LoVo (cell line): ENCODE data around the gene GSTM3.

ENCODE experiments used
- DNase-seq: peaks from one replicate; pipeline ENCODE4 v3.0.0-alpha.2; 2016; ENCODE audit warnings: low spot score

Gene GSTM3

DNA sequence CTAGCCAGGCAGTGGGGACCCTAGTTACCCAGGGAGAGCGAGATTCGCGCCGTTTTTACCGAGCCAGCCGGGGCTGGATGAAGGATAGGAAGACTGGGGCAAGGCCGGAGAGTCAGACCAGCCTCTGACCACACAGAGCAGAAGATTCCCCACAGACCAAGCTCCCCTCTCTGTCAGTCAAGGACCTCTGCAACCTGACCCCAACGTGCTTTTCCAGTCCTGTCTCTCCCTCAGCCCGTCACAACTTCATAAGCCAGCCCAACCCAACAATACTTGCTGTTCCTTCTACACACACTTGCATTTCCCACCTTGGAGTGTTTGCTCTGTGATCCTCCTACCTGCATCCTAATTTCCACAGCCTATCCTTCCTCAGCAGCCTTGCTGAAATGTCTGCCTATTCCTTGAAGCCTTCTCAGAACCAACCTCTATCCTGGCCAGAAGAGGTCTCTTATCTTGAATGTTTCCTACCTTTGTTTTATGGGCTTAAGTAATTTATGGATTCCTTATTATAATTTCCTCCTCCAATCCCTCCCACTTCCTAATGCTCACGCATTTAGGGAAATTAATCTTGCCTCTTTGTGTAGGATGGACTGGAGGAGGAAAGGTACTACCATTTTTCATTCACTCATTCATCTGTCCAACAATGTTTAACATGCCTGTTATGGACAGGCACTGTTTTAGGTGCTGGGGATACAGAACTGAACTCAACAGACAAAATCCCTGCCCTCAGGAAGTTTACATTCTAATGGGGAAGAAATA lies at the start of gene GSTM3:
GSTM3 (minus strand) TSS at position 424 of the 759 bp plus-strand sequence. CDS start 751 bp downstream, outside the sequence.
- no peak for DNase-seq

DNA sequence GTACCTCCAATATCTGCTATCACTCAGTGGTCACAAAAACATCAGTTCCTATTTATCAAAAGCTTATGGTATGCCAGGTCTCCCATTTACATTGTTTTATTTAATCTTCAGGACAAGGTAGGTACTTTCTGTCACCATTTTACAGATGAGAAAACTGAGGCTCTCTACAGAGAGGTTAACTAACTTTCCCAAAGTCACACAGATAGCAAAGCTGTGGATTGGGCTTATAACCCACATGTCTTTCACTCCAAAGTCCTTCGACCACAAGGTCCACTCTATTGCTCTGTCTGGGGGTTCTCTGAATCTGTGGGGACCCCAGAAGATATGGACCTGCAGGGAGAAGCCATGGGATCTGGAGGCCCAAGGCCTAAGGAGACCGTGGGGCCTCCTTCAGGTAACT lies 49.5 kb upstream of the GSTM3 start:
- no peak for DNase-seq

DNA sequence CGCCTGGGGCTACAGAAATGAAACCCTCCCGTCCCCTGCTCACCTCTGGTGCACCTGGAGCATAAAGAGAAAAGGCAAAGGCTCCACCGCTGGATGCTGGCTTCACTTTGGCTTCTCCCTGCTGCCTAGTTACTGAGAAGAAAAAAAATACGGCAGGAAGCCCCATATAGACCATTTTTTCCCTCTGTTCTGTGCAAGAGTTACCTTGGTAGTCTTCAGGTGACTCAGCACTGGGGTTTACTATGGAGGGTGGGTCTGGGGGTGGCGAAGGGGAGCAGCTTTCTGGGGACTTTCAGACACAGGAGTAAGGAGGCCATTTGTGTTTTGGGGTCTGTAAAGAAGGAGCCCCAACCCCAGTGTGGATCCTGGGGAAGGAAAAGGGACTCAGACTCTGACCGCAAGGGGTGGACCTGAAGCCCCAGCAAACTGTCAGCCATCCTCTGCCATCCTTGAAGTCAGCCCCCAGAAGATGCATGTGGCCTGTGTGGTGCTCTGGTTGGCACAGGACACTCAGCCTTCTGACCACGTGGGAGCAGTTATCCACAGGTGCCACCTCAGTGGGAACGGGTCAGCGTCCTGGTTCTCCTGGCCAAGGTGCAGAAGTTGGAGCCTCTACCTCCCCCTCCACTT lies 48.8 kb upstream of the GSTM3 start:
- no peak for DNase-seq

DNA sequence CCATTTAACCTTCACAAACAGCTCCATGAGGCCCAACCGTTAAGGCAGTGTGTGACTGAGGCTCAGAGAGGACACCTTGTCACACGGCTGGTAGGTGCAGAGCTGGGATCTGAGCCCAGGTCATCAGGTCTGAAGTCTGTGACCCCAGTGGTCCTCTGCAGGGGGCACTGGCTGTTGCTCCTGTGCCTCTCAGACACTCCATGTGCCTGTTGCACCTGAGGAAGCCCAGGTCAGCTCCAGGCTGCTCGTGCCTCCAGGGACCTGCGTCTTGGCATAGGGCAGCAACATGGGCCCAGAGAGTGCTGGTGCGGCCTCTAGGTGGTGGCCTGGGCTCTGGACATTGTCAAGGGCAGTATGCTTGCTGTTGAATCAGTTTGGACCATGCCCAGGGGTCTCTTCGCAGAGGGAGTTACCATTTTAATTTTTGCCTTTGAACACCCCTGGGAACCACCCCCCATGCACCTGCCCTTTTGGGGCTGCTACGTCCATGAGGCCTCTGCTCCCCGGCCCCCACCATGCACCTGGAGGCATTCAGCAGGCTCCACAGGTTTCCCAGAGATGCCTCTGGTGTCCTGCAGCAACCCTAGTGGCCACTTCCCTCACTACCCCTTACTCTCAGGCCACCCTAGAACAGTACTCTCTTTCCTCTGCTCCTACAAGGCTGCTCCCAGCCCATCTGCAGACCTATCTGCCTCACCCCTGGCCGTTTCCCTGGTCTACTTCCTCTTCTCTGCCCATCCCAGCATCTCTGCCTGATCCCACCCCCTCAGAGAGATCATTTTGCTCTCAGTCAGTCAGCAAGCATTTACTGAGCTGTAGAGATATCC lies 48.1 kb upstream of the GSTM3 start:
- DNase-seq = no peak

DNA sequence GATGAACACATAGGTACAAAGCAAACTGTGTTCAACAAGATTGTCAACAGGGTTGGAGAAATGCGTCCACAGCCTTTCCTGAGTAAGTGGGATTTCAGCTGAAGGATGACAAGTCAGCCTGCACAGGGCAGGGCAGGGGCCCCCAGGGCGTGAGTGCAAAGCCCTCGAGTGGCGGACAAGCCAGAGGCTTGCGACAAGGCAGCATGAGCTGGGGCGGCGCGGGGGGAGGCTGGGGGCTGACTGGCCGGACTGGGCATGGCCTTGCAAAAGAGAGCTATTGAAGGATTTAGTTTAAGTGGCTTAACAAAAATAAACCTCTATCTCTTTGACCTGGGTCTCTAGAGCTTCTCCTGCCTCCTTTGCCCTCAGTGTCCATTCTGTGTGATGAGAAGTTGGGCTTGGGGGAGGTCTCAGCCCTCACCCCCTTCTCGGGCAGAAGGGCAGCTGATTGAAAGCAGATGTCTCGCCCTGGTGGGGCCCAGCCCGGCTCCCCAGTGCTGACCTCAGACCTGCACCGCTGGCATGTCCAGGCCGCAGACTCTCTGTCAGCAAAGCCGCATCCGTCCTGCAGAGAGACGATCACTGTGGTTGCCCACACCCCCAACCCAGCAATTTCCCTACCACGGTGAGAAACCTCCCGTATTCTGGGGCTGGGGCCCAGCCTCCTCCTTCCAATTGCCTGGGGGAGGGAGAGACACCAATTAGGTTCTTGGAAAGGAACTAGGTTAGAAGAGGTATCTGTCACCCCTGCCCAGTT lies 47.2 kb upstream of the GSTM3 start:
- no peak for DNase-seq

DNA sequence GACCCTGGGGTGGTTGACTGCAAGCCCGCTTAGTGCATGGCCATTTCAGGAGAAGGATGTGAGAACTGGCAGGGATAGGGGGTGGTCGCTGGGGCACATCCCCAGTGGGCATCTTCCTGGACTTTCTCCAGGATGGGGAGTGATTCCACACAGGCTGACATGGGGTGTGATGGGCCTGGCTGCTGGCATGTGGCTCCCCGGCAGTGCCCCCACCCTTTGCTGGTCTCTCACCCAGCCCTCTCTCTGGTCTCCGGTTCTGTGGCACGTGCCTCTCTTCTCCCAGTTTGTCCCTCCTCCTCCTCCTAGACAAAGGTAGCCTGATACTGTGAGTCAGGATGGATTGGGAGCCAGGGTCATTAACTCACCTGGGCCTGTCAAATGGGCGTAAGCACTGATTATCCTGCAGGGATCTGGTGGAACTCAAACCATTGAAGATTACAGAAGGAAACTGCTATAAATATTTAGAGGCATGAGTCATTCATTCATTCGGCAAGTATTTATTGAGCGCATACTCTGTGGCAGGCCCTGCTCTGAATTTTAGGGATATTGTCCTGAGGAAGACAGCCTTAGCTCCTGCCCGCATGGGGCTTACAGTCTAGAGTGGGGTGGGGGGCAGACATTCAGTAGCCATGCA lies 46.5 kb upstream of the GSTM3 start:
- DNase-seq = peak; percentile 25

DNA sequence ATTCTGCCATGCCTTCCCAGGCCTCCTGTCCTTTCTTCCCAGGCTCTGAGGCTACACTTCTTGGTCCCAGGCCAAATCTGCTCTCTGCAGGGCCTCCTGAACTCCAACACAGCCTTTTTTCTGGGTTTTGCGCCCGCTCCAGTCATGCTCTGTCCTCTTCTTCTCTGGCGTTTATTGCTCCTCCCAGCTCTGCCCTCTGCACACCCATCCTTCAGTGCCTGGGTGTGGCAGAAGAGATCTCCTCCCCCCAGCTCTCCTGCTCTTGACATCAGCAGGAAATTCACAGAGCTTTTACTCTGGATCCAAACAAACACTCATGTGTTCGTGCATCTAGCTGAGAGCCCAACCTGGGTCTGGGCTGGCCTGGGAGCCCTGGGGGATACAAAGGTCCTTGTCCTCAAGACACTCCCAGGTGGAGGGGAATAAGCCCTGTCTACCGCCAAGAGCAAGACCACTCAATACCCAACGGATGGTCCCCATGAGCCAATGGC lies 45.7 kb upstream of the GSTM3 start:
- DNase-seq = peak; percentile 20

DNA sequence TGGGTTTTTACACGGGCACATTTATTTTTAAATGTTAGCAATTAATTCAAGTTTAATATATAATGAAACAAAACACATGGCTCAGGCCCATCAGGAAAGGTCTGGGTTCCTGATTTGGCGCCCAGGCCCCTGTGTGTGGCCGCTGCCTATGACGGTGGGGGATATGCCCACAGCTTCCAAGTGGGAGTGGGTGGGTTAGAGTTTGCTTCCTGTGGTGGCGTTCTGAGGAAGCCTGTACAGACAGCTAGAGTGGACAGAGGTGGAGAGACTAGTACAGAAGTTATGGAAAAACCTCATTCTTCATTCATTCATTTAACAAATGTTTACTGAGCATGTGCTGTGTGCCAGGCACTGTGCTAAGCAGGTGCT lies 45.3 kb upstream of the GSTM3 start:
- DNase-seq = no peak

DNA sequence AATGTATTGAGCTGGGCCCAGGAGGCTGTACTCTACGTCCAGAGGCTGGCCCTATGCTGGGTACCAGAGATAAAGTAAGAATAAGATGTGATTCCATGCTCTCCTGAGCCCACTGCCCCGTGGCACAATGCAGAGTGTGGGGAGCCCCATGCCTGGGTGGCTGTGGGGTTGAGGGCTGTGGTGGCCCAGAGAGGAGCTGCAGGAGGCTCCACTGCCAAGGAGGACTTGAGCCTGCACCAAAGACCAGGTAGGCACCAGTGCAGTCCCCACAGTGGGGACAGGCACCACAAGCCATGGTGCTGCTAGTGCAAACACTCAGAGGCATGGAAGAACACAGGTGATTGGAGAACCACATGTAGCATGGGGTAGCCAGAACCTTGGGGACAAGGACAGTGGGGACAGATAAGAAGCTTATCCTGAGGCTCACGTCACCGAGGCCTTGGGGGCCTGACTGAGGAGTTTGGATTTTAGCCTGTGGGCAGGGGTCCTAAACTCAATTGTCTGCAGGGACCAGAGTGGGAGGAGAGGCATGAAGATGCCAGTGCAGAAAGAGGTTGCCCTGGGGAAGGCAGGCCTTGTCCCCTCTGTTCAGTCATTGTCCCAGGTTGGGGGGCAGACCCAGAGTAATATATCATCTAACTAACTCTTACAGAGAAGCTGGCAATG lies 44.7 kb upstream of the GSTM3 start:
- no peak for DNase-seq

DNA sequence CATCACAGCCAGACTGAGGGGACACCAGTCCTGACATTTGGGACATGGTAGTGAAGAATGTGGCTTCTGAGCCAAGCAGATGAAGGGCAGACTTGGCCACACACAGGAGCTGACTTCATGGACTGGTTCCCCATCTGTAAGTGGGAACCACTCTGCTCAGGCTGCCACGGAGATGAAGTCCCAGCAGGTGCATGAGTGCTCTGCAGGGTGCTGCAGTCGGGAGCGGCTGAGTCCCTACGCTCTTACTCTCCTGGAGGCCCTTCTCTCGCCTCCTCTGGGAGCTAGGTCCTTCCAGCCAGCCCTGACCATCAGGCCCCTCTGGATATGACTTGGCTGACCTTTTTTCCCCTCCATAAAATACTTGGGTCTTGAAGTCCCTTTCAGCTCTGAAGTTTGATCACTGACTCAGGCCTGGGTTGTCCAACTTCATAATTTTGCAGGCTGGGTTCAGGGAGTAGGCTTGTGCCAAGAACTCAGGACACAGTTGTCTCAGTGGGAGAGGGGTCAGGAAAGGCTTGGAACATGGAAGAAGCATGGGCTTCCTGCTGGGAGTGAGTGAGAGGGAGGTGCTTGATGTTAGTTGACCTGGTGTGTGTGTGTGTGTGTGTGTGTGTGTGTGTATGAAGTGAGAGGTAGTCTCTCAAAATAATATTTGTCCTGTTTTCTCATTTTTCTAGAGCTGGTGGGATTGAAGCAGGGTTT lies 43.9 kb upstream of the GSTM3 start:
- DNase-seq = no peak

DNA sequence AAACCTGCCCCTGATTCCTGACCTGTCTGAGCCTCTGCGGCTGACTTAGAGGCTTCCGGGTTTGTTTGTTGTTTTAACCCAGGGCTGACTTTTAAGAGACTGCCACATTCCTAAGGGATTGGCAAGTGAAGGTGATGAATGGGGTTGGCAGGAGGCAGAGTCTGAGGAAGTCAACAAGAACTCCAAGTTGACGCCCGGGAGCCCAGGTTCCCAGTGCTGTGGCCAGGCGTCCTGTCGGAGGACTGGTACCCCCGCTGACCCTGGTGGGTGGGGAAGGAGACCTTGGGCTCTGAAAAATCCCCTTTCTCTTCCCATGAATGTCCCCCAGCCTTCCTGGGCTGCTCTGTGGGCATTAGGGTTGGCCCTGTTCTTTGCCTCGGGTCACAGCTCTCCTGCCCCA lies 42.6 kb upstream of the GSTM3 start:
- peak; percentile 75 for DNase-seq

DNA sequence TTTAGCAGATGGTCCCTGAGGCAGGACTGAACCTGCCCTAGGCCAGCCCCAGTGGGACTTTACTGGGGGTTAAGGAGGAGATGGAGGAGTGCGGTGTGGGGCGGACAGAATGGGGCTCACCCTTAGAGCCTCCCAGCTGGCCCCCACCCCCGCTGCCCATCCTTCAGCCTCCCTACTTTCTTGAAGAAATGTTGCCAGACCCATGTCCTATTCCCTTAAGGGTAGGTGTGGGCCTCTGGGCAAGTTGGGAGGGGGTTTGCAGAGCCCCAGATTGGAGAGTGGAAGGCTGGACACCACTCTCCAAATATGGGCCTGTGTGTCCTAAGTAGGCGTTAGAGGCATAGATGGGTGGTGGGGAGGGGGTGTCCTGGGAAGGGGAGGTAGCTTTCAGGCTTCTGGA lies 42.1 kb upstream of the GSTM3 start:
- no peak for DNase-seq

DNA sequence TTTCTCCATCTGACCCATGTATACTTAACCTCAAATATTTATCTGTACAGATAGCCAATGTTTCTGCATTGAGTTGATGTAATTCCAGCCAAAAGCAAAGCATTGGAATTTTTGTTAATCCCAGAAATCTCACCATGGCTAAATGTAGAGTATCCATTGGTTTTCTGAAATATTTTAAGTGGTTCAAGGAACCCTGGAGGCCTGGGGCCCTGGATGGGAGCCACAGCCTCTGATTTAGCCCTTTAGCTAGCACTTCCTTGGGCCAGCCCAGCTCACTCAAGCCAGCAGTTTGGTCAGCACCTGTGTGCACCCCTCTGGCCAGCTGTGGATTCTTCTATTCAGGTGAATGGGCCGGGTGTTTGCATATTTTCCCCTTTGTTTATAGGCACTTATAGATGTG lies 41.7 kb upstream of the GSTM3 start:
- DNase-seq = no peak

DNA sequence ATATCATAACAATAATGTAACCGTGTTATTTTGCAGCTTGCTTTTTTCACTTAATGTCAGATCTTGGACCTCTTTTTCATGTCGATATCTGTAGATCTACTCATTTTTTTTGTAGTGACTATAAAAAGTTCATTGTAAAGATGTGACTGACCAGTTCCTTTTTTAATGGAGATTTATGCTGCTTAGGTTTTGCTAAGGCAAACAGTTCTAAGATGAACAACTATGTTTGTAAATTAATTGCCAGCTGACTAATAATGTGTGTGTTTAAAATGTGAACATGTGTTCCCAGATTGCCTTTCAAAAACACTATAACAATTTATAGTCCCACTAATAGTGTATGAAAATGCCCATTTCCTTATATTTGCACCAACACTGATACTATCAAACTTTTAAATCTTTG lies 41.0 kb upstream of the GSTM3 start:
- DNase-seq = no peak

DNA sequence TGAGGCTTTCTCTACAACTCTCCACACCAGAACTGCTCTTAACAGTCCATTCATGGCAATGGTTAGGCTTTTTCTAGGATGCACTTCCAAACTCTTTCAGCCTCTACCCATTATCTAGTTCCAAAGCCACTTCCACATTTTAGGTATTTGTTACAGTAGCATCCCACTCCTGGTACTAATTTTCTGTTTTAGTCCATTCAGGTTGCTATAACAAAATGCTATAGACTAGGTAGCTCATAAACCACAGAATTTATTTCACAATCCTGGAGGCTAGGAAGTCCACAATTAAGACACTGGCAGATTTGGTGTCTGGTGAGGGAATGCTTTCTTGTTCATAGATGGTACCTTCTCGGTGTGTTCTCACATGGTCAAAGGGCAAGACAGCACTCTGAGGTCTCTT lies 40.1 kb upstream of the GSTM3 start:
- no peak for DNase-seq

DNA sequence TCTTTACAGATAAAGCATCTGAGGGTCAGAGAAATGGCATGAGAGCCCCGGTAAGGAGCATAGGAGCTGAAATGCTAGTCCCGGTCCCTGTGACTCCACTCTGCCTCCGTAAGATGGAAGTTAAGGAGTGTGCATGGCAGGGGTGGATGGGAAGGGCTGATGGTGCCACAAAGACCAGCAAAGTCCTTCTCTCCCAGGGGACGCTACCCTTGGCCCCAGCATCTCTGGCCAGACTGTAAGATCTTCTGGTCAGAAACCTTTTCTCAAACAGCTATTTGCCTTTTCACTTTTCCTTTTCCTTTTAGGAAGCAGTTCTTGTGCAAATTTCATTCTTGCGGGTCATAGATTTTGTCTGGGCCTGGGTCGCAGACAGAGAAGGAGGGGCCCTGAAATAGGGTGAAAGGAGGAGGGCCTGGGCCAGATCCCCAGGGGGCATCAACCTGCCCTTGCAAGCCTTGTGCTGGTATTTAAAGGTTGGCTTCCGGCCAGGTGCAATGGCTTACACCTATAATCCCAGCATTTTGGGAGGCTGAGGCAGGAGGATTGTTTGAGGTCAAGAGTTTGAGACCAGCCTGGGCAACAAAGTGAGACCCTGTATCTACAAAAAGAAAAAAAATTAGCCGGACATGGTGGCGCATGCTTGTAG lies 37.3 kb upstream of the GSTM3 start:
- DNase-seq = no peak

DNA sequence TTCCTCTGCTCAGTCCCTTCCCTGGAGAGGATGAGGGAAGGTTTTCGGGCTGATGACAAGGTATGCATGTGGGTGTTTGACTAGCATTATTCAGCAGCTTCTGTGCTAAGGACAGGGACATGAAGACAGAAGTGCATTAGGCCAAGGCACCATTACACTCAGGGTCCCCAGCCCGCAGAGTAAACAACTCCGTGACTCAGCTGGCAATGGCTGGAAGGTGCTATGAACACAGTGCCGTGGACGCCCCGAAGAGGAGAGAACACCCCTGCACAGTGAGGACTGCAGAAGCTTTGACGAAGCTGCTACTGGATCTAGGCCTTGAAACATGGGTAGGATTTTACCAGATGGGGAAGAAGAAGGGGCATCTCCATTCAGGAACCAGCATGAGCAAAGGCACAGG lies 36.6 kb upstream of the GSTM3 start:
- DNase-seq = no peak

DNA sequence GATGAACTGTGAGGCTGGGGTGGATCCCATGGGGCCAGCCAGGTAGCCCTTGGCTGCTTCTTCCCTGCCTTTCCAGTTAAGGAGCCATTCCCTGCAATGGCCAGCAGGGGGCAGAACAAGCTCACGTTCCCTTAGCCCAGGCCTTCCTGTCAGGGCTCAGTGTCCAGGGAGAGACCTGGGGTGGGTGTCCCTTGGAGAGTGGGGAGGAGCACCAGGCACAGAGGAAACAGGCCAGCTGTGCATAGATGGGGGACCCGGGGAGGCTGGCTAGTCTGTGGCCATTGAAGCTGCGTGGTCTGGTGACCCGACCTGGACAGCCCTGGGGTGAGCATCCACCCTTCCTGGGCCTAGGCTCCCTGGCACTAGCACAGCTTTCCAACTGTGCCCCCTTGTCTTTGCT lies 36.1 kb upstream of the GSTM3 start:
- DNase-seq = peak; percentile 74

DNA sequence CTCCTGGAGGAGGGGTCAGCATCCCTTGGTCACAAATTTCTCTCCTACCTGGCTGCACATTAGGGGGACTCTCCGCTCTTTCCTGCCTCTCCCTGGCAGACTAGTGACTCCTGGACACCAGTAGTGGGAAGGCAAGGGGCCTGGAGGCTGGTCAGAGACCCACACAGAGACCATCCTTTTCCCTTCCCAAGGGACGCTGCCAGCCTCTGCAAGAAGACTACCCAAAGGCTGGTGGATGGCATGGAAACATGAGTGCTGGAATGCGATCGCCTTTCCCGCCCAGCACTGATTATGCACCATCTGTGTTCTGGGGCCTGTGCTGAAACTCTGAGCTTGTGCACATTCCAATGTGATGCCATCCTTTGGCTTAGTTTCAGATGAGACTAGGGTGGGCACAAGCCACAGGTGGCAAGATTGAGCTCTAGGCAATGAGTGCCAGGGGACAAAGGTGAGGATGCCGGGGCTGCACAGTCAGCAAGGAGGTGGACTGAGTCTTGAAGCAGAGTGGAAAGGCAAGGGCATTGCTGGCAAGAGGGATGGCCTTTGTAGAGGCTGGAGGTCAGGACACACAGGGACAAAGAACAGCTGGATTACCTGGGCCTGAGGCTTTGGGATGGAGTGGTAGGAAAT lies 35.5 kb upstream of the GSTM3 start:
- no peak for DNase-seq

DNA sequence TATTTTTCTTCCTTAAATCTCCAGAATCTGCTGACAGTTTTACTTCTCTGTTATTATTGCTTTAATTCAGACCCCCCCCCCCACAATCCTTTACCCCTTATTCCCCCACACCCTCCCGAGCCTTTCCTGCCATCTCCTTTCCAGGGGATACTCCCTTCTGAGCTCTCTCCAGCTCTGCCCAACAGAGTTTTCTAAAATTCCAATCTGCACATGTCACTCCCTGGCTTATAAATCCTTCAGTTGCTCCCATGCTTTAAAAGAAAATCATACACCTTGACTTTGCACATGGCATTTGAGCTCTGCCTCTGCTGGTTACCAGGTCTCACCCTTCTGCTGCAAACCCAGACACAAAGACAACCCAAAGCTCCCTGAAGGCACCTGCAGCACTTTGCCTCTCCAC lies 34.6 kb upstream of the GSTM3 start:
- no peak for DNase-seq
